GM12878 (cell line): Measurements from ENCODE around the gene ARHGAP26. TPM values are rescaled to one million over a fixed set of nuclear protein-coding genes. Genes with fewer than 3 reads are reported as not detected.

Experiments
- ATAC-seq: fragments of 200-7000 bp; cut with Tn5 transposase; 3 replicates; pipeline ENCODE4 v1.9.1; 2020; ENCODE audit warnings: mild to moderate bottlenecking, moderate library complexity
- BruUV-seq: library from RNA; stranded (reverse); fragments of 400-500 nt; replicated peaks from 2 replicates; lab custom pipeline; 2021; lab: Mats Ljungman, UMichigan
- CTCF ChIA-PET: fragments of 300-600 bp; sonication (Branson Sonifier 250); formaldehyde crosslinking; extraction: SDS; loops from one replicate; lab custom pipeline; 2021; ENCODE audit warnings: inconsistent platforms; lab: Yijun Ruan, JAX
- POLR2A ChIA-PET: fragments of 350-600 bp; formaldehyde crosslinking; extraction: SDS; loops from one replicate; lab custom pipeline; 2021; ENCODE audit warnings: inconsistent platforms; lab: Charles Lee
- RAD21 ChIA-PET: fragments of 300-600 bp; sonication (Branson Sonifier 250); formaldehyde crosslinking; loops from one replicate; lab custom pipeline; 2023; ENCODE audit warnings: antibody characterized with exemption; ENCODE audit not compliant: unreplicated experiment; lab: Charles Lee
- SMC1A ChIA-PET: fragments of 300-600 bp; sonication (Branson Sonifier 250); formaldehyde crosslinking; loops from one replicate; lab custom pipeline; 2023; ENCODE audit not compliant: unreplicated experiment, uncharacterized antibody; lab: Charles Lee
- DNase-seq: peaks from one replicate; pipeline ENCODE4 v3.0.0-alpha.2; 2011; ENCODE audit warnings: low read depth, low spot score
- FAIRE-seq: peaks from 3 replicates; lab custom pipeline; 2011; peaks lifted over from hg19 to GRCh38; lab: Jason Lieb, UNC
- H2AFZ ChIP-seq: 2 replicates; pipeline ENCODE4 v1.6.0; 2011; ENCODE audit warnings: low read depth, low read length, control low read depth; ENCODE audit not compliant: control insufficient read depth
- H3K27ac ChIP-seq: 2 replicates; pipeline ENCODE4 v1.5.1; 2011; ENCODE audit warnings: control low read depth; ENCODE audit not compliant: control insufficient read depth, insufficient read depth
- H3K27me3 ChIP-seq, 2 experiments: replicated peaks in 1 of 2; 2 replicates each; pipeline versions ENCODE4 v1.6.0 to v1.6.1; 2011; ENCODE audit warnings: low read length in 1 of 2; ENCODE audit not compliant: control insufficient read depth in 2 of 2, insufficient read depth in 2 of 2
- H3K36me3 ChIP-seq, 2 experiments: 2 replicates each; pipeline ENCODE4 v1.5.1; 2011; ENCODE audit warnings: low read length in 1 of 2; ENCODE audit not compliant: control insufficient read depth in 2 of 2, insufficient read depth in 2 of 2
- H3K4me1 ChIP-seq: 2 replicates; pipeline ENCODE4 v1.6.1; 2011; ENCODE audit warnings: mild to moderate bottlenecking, low read length, moderate library complexity, mixed read lengths; ENCODE audit not compliant: control insufficient read depth, insufficient read depth
- H3K4me2 ChIP-seq: 2 replicates; pipeline ENCODE4 v1.6.0; 2011; ENCODE audit warnings: control low read depth; ENCODE audit not compliant: control insufficient read depth, insufficient read depth
- H3K4me3 ChIP-seq: fragments of 200-600 bp; sonication (generic); 2 replicates; pipeline ENCODE4 v1.5.1; 2016
- H3K79me2 ChIP-seq: 2 replicates; pipeline ENCODE4 v1.6.0; 2011; ENCODE audit warnings: low read length; ENCODE audit not compliant: control insufficient read depth, insufficient read depth
- H3K9ac ChIP-seq: 2 replicates; pipeline ENCODE4 v1.8.0; 2011; ENCODE audit warnings: low read length, control low read depth, mixed read lengths; ENCODE audit not compliant: control insufficient read depth, insufficient read depth
- H3K9me3 ChIP-seq: replicated peaks from 3 replicates; pipeline ENCODE4 v1.5.1; 2011; ENCODE audit warnings: mild to moderate bottlenecking, low read length; ENCODE audit not compliant: control insufficient read depth, insufficient read depth
- H4K20me1 ChIP-seq: 2 replicates; pipeline ENCODE4 v1.6.0; 2011; ENCODE audit not compliant: control insufficient read depth, insufficient read depth
- CHD1 ChIP-seq: IDR thresholded peaks from 2 replicates; pipeline ENCODE4 v1.6.1; 2012; ENCODE audit warnings: low read depth, low read length, improper control_type of control experiment
- CHD2 ChIP-seq: IDR thresholded peaks from 2 replicates; pipeline ENCODE4 v1.6.1; 2011; ENCODE audit warnings: low read depth, low read length, improper control_type of control experiment, borderline replicate concordance
- HCFC1 ChIP-seq: fragments of 150-350 bp; IDR thresholded peaks from 2 replicates; pipeline ENCODE4 v1.6.1; 2014; ENCODE audit warnings: low read length
- KLF5 ChIP-seq: fragments of 450-650 bp; IDR thresholded peaks from 2 replicates; pipeline ENCODE4 v1.6.1; 2014; ENCODE audit warnings: mild to moderate bottlenecking; ENCODE audit not compliant: partially characterized antibody
- MEF2A ChIP-seq: IDR thresholded peaks from 2 replicates; pipeline ENCODE4 v1.6.1; 2011; ENCODE audit warnings: low read depth, mild to moderate bottlenecking, low read length, moderate library complexity; ENCODE audit not compliant: insufficient read depth
- MYB ChIP-seq: fragments of 150-350 bp; IDR thresholded peaks from 2 replicates; pipeline ENCODE4 v1.6.1; 2014; ENCODE audit warnings: mild to moderate bottlenecking, low read depth, low read length, borderline replicate concordance
- NFYA ChIP-seq: IDR thresholded peaks from 2 replicates; pipeline ENCODE4 v1.6.1; 2011; ENCODE audit warnings: low read depth, mild to moderate bottlenecking, low read length, improper control_type of control experiment, borderline replicate concordance
- SP1 ChIP-seq: IDR thresholded peaks from one replicate; pipeline ENCODE4 v1.6.1; 2011; ENCODE audit warnings: low read depth, low read length
- SPI1 ChIP-seq: IDR thresholded peaks from 2 replicates; pipeline ENCODE4 v1.6.1; 2011; ENCODE audit warnings: low read depth, mild to moderate bottlenecking, low read length, moderate library complexity, borderline replicate concordance; ENCODE audit not compliant: insufficient read depth
- STAT1 ChIP-seq: fragments of 450-650 bp; conservative IDR thresholded peaks from 2 replicates; pipeline ENCODE4 v1.6.1; 2014; ENCODE audit warnings: antibody characterized with exemption, mild to moderate bottlenecking
- TAF1 ChIP-seq: IDR thresholded peaks from 2 replicates; pipeline ENCODE4 v1.6.1; 2011; ENCODE audit warnings: mild to moderate bottlenecking, low read depth, low read length, borderline replicate concordance
- ZBTB11 ChIP-seq: fragments of 450-650 bp; formaldehyde crosslinking; IDR thresholded peaks from 2 replicates; pipeline ENCODE4 v1.5.0; 2022; ENCODE audit warnings: mild to moderate bottlenecking, missing genetic modification characterization
- ZBTB40 ChIP-seq: fragments of 450-650 bp; IDR thresholded peaks from 2 replicates; pipeline ENCODE4 v1.6.1; 2016; ENCODE audit warnings: mild to moderate bottlenecking, moderate library complexity, borderline replicate concordance
- WGBS: methylation state at CpG from one replicate; pipeline ENCODE4 v1.1.6; 2016; ENCODE audit warnings: low lambda C conversion rate; ENCODE audit not compliant: insufficient replicate concordance, insufficient coverage; ENCODE audit errors: missing lambda C conversion rate; 5-methylcytosine and 5-hydroxymethylcytosine counted together
- in situ Hi-C: fragments of 300-500 bp; cut with MboI; formaldehyde crosslinking; loops from 9 replicates; pipeline ENCODE4 v1.14.3; 2018; ENCODE audit warnings: mixed read lengths
- intact Hi-C: fragments of 100-400 bp; cut with micrococcal nuclease; formaldehyde crosslinking; loops from one replicate; pipeline ENCODE4 v1.14.2; 2022; ENCODE audit not compliant: unreplicated experiment
- polyA plus RNA-seq, 11 experiments: library from polyadenylated mRNA; depleted of rRNA in 4 of 11; unstranded in 6 of 11; stranded (reverse) in 5 of 11; fragments of >200 nt; fragmentation: Nextera tagmentation in 4 of 11; fragmentation: Illumina TruSeq in 1 of 11; extraction: Ambion mirVana in 4 of 11; extraction: Trizol in 1 of 11; gene quantifications; 1 replicate in 1 of 11; 2 replicates in 10 of 11; pipeline versions ENCODE4 v1.2.1 to v1.2.3, GENCODE V29; 2011 to 2016; ENCODE audit warnings: inconsistent platforms in 2 of 11, missing spikeins in 2 of 11, low read depth in 1 of 11
- total RNA-seq, 4 experiments: library from RNA; depleted of rRNA in 3 of 4; stranded (reverse); fragments of >200 nt in 3 of 4; fragmentation: Illumina TruSeq in 1 of 4; extraction: Trizol in 1 of 4; gene quantifications; 2 replicates each; pipeline versions ENCODE4 v1.2.1 to v1.2.3, GENCODE V29; 2013 to 2021
- TF ChIP-seq, protein P1 (sequence below): IDR thresholded peaks from 2 replicates; pipeline ENCODE4 v1.6.1; 2011; ENCODE audit warnings: low read depth, low read length, improper control_type of control experiment, borderline replicate concordance

ARHGAP26 gene
- total and polyA plus RNA-seq, 10 of the 15 experiments (the other 5 are each of a cell fraction or from before 2014, with no cell fraction given): 9.4 to 41.5 (median 19.3) TPM

GRCh38 chr5:143046314-143046713 lies 276.1 kb downstream of the ARHGAP26 start:
- no peak overlapping the region for H3K27ac ChIP-seq
- FAIRE-seq (no peak), ATAC-seq (0 out of 3 replicates have a peak, but pooled peaks have one; percentile 10), DNase-seq (no peak)
- peaks cover 0 to 4% of the 10 kb centered on the region in 2 experiments; a peak in 1 of 4 replicates for H3K36me3 ChIP-seq
- H3K9me3 ChIP-seq: no peaks in the 10 kb centered on the region
- H3K4me3 ChIP-seq: no peak overlapping the region
- no peaks in the 10 kb centered on the region for H3K4me1 ChIP-seq
- in situ Hi-C loops (no loop called here), intact Hi-C loops (no loop called here)
- ChIA-PET SMC1A (interaction anchor here (0.7 to 24.2 kb wide), 3 partner anchors 12 to 182 kb away, joined by 3 to 441 read pairs (median 95); no protein-coding TSS in a partner anchor), CTCF (no interaction called here), RAD21 (interaction anchor here (1.0 kb wide), 1 partner anchor 26 kb away, joined by 5 read pairs; no protein-coding TSS in a partner anchor), POLR2A (no interaction called here)
- no peak overlapping the region for H3K4me2 ChIP-seq
- no peak overlapping the region for H2AFZ ChIP-seq
- no peaks in the 10 kb centered on the region for H4K20me1 ChIP-seq
- no peaks in the 10 kb centered on the region for H3K27me3 ChIP-seq
- BruUV-seq: no TSS peak
- H3K9ac ChIP-seq: no peak overlapping the region
- 94% methylated on average over 1 of the region's 1 CpG for WGBS
- H3K79me2 ChIP-seq: no peaks in the 10 kb centered on the region
- TF ChIP-seq CHD1 (no peak), STAT1 (no peak), KLF5 (no peak), MYB (no peak), MEF2A (no peak), CHD2 (no peak), HCFC1 (no peak), TAF1 (no peak), ZBTB40 (no peak), SPI1 (no peak), ZBTB11 (CRISPR knock-in tag) (no peak), NFYA (no peak), SP1 (no peak)
- TF ChIP-seq, protein P1, sequence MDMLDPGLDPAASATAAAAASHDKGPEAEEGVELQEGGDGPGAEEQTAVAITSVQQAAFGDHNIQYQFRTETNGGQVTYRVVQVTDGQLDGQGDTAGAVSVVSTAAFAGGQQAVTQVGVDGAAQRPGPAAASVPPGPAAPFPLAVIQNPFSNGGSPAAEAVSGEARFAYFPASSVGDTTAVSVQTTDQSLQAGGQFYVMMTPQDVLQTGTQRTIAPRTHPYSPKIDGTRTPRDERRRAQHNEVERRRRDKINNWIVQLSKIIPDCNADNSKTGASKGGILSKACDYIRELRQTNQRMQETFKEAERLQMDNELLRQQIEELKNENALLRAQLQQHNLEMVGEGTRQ: no peak
